ENCODE data around the gene NDUFB2. TPM values are rescaled to one million over a fixed set of nuclear protein-coding genes. Genes with fewer than 3 reads are reported as not detected.

Gene NDUFB2
- total and polyA plus RNA-seq, 2 of the 13 experiments (the other 11 are each of a cell fraction or from before 2014, with no cell fraction given): 206 to 221 TPM

DNA sequence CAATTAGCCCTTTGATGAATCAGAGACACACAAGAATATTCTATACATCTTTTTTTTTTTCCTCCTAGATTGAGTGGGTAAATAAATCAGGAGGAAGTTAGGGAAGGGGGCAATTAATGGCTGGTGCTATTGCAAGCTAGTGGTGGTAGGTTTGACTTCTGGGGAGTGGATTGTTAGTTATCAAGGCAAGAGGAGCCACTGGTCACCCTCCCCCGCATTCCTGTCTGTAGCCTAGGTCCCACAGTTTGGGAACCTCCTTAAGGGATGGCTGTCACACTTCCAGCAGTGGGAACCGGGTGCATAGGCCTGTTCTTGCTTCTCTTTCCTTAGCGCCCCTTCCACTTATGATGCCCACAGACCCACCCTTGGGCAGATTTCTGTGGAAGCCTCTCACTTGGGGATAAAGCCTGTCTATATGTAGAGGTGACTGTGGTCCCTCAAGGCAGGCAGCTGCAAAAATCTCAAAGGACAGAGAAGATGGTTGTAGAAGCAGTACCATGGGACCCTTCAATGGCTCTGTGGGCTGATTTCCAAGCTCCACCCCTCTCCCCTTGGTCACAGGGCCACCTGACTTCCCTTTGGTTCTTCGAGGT is 26.1 kb upstream of the NDUFB2 start:
- H3K9me3 ChIP-seq (ENCODE audit: low read length): no peaks in the 10 kb centered on the region
- H3K4me3 ChIP-seq (replicated peaks in 1 of 3; ENCODE audit: insufficient read depth in 1 of 3, low read depth in 2 of 3, low read length in 3 of 3): no peak overlapping the region
- in situ Hi-C loops (cut with HindIII; ENCODE audit: extremely low pct_ligation_motif_present, low pct_unique_long_range_greater_than_20kb): no loop called here
- WGBS (ENCODE audit: low lambda C conversion rate): 32% methylated on average over 3 of the region's 4 CpGs
- POLR2A ChIA-PET: no interaction called here
- DNase-seq (ENCODE audit: low spot score) (no peak), FAIRE-seq (no peak), ATAC-seq (no peak)
- no peak overlapping the region for H3K27ac ChIP-seq (ENCODE audit: extremely low read length, insufficient read depth, low read length)
- H3K79me2 ChIP-seq (ENCODE audit: insufficient read depth, low read length): no peaks in the 10 kb centered on the region
- H3K9ac ChIP-seq (ENCODE audit: insufficient read depth, low read depth, low read length): no peak overlapping the region
- intact Hi-C loops (cut with micrococcal nuclease; ENCODE audit: unreplicated experiment): no loop called here
- no peaks in the 10 kb centered on the region for H4K20me1 ChIP-seq (ENCODE audit: insufficient read depth, low read length)
- peaks cover 0 to 10% of the 10 kb centered on the region in 2 experiments; a peak in 1 of 5 replicates for H3K27me3 ChIP-seq (ENCODE audit: control insufficient read depth in 1 of 2, insufficient read depth in 2 of 2, low read length in 2 of 2)
- H3K4me2 ChIP-seq (ENCODE audit: low read depth, low read length): no peak overlapping the region
- H3K4me1 ChIP-seq (ENCODE audit: insufficient read depth, low read length): peaks cover 16% of the 10 kb centered on the region
- H3K36me3 ChIP-seq (replicated peaks in 1 of 2; ENCODE audit: control insufficient read depth in 1 of 2, insufficient read depth in 2 of 2, low read length in 2 of 2): no peaks in the 10 kb centered on the region
- TF ChIP-seq ZNF589 (CRISPR knock-in tag; conservative IDR thresholded peaks at IDR 0.05): no peak
- no peak for TF ChIP-seq ZSCAN31 (CRISPR knock-in tag; IDR thresholded peaks at IDR 0.05; ENCODE audit: low read depth)
- TF ChIP-seq, protein P1, sequence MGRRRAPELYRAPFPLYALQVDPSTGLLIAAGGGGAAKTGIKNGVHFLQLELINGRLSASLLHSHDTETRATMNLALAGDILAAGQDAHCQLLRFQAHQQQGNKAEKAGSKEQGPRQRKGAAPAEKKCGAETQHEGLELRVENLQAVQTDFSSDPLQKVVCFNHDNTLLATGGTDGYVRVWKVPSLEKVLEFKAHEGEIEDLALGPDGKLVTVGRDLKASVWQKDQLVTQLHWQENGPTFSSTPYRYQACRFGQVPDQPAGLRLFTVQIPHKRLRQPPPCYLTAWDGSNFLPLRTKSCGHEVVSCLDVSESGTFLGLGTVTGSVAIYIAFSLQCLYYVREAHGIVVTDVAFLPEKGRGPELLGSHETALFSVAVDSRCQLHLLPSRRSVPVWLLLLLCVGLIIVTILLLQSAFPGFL (CRISPR knock-in tag; IDR thresholded peaks at IDR 0.05): no peak
- no peak for TF ChIP-seq NR2F1 (CRISPR knock-in tag; IDR thresholded peaks at IDR 0.05)
- TF ChIP-seq, protein P2, sequence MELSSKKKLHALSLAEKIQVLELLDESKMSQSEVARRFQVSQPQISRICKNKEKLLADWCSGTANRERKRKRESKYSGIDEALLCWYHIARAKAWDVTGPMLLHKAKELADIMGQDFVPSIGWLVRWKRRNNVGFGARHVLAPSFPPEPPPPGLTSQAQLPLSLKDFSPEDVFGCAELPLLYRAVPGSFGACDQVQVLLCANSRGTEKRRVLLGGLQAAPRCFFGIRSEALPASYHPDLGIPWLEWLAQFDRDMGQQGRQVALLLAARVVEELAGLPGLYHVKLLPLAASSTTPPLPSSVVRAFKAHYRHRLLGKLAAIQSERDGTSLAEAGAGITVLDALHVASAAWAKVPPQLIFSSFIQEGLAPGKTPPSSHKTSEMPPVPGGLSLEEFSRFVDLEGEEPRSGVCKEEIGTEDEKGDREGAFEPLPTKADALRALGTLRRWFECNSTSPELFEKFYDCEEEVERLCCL (CRISPR knock-in tag; IDR thresholded peaks at IDR 0.05; ENCODE audit: borderline replicate concordance): no peak
- TF ChIP-seq, protein P3, sequence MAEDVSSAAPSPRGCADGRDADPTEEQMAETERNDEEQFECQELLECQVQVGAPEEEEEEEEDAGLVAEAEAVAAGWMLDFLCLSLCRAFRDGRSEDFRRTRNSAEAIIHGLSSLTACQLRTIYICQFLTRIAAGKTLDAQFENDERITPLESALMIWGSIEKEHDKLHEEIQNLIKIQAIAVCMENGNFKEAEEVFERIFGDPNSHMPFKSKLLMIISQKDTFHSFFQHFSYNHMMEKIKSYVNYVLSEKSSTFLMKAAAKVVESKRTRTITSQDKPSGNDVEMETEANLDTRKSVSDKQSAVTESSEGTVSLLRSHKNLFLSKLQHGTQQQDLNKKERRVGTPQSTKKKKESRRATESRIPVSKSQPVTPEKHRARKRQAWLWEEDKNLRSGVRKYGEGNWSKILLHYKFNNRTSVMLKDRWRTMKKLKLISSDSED (CRISPR knock-in tag; IDR thresholded peaks at IDR 0.05): no peak
- TF ChIP-seq, protein P4, sequence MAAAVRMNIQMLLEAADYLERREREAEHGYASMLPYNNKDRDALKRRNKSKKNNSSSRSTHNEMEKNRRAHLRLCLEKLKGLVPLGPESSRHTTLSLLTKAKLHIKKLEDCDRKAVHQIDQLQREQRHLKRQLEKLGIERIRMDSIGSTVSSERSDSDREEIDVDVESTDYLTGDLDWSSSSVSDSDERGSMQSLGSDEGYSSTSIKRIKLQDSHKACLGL (CRISPR knock-in tag; IDR thresholded peaks at IDR 0.05): no peak
- TF ChIP-seq, protein P5, sequence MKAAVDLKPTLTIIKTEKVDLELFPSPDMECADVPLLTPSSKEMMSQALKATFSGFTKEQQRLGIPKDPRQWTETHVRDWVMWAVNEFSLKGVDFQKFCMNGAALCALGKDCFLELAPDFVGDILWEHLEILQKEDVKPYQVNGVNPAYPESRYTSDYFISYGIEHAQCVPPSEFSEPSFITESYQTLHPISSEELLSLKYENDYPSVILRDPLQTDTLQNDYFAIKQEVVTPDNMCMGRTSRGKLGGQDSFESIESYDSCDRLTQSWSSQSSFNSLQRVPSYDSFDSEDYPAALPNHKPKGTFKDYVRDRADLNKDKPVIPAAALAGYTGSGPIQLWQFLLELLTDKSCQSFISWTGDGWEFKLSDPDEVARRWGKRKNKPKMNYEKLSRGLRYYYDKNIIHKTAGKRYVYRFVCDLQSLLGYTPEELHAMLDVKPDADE (CRISPR knock-in tag; IDR thresholded peaks at IDR 0.05): no peak
- BruUV-seq (replicated peaks): no TSS peak
- H2AFZ ChIP-seq (ENCODE audit: low read length): no peak overlapping the region
- CTCF ChIA-PET (ENCODE audit: low intra/inter-chr PET ratio, low total read pairs): no interaction called here
